Stimulated activated CD4-positive, alpha-beta T cell treated with anti-CD3 and anti-CD28 coated beads, Interleukin-2, amount 100 ng/mL, for 4 hours (primary cell): Measurements from ENCODE around the gene GPAM.

Experiments used
- DNase-seq: peaks from one replicate; pipeline ENCODE4 v3.0.0-alpha.2; 2020; ENCODE audit warnings: low read depth

GPAM gene

DNA sequence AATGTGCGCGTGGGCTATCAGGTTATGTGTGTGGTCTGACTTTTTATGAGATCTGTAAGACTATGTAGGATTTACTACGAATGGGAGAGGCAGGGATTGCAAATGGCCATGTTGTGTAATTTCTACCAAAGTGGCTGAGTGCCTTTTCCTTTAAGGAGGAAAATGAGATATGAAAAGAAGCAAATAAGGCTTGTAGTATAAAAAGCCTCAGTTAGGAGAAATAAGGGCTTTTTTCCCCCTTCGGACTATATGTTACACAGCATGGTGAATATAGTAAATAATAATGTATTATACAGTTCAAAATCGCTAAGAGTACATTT, 447 bp upstream of the GPAM start:
- no peak for DNase-seq

GRCh38 chr10:112182784-112183328, 709 bp downstream of the GPAM start:
- DNase-seq: no peak

DNA sequence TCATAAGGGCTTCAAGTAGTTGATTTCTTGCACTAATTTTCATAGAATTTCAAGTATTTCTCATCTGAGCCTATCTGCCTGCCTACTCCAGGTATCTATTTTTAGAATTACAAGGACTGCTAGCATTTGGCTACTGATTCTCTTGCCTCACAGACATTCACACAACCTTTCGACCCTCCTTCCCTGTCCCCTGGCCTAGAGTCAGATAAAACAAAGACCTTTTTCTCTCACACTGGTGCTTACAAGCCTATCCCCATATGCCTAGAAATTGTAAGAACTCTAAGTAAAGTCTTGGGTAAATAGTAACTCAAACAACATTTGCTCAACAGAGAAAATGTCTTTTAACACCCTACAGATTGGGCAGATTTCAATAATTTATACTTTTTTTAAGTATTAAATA, 6.3 kb downstream of the GPAM start:
- no peak for DNase-seq

GRCh38 chr10:112176543-112176942, 7.0 kb downstream of the GPAM start:
- no peak for DNase-seq

- no peak for DNase-seq
Observed at GRCh38 chr10:112175409-112175808, 8.2 kb downstream of the GPAM start.

GRCh38 chr10:112173206-112173605, 10.4 kb downstream of the GPAM start:
- DNase-seq: no peak

GRCh38 chr10:112168733-112169132, 14.8 kb downstream of the GPAM start:
- DNase-seq: no peak

GRCh38 chr10:112166800-112167199, 16.8 kb downstream of the GPAM start:
- DNase-seq: no peak

DNA sequence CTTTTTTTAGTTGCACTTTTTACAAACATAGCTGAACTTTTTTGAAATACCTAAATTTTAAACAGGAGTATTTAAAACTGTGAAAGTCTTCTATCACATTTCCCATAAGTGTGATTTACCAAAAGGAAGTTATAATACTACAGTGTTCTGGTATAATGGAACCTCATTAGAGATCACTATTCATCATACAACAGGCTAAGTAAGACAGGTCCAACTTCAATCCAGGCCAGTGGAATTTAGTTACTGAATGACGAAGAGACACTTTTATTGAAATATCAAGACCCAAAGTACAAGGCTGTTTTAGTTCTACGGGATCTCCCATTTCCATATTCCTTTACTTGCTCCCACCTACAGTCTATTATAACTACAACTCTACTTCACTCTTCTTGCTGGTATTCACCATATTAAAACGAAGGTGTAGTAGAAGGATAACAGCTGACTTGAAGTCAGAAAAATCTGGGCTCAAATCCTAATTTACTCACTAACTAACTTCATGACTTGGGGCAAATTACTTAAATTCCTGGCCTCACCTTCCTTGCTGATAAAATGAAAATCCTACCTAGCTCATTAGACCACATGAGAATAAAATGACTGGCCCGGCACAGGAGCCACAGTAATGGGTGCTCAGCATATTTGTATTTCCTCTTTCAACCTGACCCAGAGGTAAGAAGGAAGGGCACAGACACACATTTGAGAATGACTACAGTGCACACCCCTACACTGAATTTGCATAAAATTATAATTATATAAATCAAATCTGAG, 21.6 kb downstream of the GPAM start:
- no peak for DNase-seq

DNA sequence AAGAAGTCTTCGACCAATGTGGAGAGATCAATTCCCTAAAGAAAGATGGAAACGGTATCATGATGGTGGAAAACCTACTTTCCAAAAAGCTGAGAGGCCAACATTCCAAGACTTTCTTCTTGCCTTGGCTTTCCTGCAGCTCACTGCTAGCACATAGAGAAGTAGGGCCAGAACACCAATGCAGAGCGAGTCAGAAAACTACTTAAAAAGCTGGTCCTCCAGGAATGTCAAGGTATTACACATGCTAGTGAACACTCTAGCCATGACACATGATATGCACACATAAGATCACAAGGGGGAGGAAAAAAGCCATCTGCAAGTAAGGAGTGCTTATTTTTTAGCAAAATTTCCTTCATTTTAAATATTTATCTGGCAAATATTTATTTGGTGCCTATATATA, 22.7 kb downstream of the GPAM start:
- DNase-seq: no peak

DNA sequence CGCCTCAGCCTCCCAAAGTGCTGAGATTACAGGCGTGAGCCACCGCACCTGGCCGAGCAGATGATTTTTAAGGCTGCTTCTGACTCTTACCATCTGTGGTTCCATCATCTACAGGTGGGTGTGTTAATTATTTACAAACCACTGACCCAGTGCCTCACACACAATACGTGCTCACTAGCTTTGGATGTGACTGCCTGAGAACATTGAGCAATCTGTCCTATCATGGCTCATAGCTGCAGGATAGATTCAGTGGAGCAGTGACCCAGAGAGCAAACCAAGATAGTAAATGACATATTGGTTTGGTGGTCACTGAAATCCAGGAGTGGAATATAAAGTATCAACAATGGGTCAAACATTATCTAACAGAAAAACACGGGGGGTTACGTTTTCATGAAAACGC, 24.1 kb downstream of the GPAM start:
- no peak for DNase-seq

- DNase-seq: no peak
Observed at GRCh38 chr10:112151524-112152039, 32.0 kb downstream of the GPAM start.

DNA sequence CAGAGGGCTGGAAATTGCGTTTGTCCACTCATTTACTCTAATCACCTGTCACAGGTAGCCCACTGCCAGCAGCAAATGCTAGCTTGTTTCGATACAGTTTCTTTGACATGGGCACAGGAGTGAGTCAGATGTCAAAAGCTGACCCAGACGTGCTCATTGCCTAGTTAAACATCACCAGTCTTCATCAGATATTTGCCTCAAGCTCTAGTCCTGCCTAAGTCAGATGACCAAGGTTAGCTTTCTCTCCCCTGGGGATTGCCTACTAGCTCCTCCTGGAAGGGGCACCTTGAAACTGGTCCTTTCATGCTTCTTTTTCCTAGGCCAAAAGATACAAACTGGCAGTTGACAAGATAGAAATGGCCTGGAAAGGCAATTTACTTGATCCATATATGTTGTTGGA, 35.2 kb downstream of the GPAM start:
- no peak for DNase-seq

- no peak for DNase-seq
Observed at GRCh38 chr10:112146799-112147198, 36.8 kb downstream of the GPAM start.

DNA sequence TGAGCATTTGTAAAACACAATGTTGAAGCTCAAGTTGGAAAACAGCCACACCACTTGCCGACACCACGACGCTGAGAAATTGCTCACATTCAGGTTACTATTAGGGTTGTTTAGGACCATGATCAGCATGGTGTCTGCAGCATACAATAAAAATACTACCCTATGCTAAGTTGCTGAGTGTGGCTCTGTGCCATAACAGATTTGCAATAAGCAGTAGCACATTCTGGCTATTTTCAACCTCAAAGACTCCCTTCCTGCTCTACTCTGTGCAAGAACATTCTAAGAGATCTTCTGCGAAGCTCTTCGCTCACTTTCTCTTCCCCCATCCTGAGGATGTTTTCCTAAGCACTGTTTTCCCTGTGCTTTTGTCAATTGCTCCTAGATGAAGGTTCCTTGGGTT, 38.3 kb downstream of the GPAM start:
- no peak for DNase-seq

- DNase-seq: no peak
Observed at GRCh38 chr10:112143420-112143819, 40.1 kb downstream of the GPAM start.

GRCh38 chr10:112141292-112141691, 42.3 kb downstream of the GPAM start:
- no peak for DNase-seq

GRCh38 chr10:112140110-112140970, 43.2 kb downstream of the GPAM start:
- peak; percentile 25 for DNase-seq

- DNase-seq: no peak
Observed at GRCh38 chr10:112139176-112139575, 44.4 kb downstream of the GPAM start.

GRCh38 chr10:112137154-112137987, 46.2 kb downstream of the GPAM start:
- DNase-seq: peak; percentile 11

DNA sequence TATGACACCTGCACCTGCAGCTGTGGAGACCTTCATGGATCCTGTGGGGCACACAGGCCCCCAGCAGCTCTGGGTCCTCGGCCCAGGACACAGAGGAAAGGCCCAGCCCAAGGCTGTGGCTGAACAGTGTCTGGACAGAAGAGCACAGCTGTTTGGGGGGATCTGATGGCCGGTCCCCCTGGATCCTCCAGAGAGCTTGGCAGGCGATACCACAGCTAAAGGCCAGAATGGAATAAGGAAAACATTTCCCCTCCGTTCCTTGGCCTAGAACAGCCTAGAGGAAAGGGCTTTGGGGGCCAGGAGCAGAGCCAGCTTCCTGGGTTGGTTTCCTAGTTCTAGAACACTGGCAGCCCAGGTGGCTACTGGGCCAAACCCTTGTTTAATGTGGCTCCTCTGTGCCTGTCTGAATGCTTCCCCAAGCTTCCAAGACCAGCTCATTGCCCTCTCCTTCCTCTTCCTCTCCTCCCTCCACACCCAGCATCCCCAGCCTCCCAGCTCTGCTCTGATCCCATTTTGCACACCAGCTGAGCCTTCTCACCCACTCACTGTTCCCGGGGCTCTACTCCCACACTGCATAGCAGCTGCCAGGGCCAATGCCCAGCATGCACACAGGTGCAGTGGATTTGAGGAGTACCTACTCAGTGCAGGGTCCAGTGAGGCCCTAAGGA, 46.9 kb downstream of the GPAM start:
- no peak for DNase-seq

DNA sequence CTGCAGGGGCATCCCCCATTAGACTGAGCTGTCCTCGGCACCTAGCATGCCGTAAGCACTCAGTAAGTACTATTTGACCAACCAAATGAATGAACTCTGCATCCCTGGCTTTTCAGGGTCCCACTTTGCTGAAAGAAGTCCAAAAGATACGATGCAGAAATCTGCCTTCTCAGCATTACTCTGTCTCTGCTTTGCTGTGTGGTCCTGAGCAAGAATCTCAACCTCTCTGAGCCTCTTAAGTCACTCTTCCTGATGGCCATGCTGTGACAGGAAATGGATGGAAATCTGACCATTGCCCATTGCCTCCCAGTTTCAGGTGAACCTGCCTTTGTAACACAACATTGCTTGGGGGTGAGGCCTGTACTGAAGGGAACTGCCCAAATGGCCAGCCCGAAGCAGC, 48.0 kb downstream of the GPAM start:
- no peak for DNase-seq
